Esophagus muscularis mucosa (tissue), 4 donors: ENCODE results near the gene KCNB1. TPM values are rescaled to one million over a fixed set of nuclear protein-coding genes. Genes with fewer than 3 reads are reported as not detected.

ENCODE experiments used
- DNase-seq: peaks from one replicate; pipeline ENCODE4 v3.0.0-alpha.2; 2017; ENCODE audit errors: extremely low spot score
- H3K27ac ChIP-seq, 4 donors: fragments of 200-600 bp; sonication (generic); replicated peaks in 1 of 4; 1 replicate in 3 of 4; 2 replicates in 1 of 4; pipeline ENCODE4 v1.5.1; 2016 to 2019; ENCODE audit warnings: mild to moderate bottlenecking in 1 of 4
- H3K27me3 ChIP-seq, 4 donors: fragments of 200-600 bp; sonication (generic); one replicate each; pipeline versions ENCODE4 v1.5.1 to v1.6.0; 2016 to 2019
- H3K36me3 ChIP-seq, 4 donors: fragments of 200-600 bp; sonication (generic); one replicate each; pipeline ENCODE4 v1.5.1; 2016 to 2019
- H3K4me1 ChIP-seq, 4 donors: fragments of 200-600 bp; sonication (generic); one replicate each; pipeline ENCODE4 v1.5.1; 2016 to 2019
- H3K4me3 ChIP-seq, 4 donors: fragments of 200-600 bp; sonication (generic); 1 replicate in 2 of 4; 2 replicates in 2 of 4; pipeline ENCODE4 v1.5.1; 2016 to 2019; ENCODE audit warnings: mild to moderate bottlenecking in 4 of 4, moderate library complexity in 1 of 4
- H3K9me3 ChIP-seq, 4 donors: fragments of 200-600 bp; sonication (generic); 1 replicate in 3 of 4; 2 replicates in 1 of 4; pipeline ENCODE4 v1.5.1; 2016 to 2019
- CTCF ChIP-seq, 3 experiments: fragments of 200-600 bp in 2 of 3; fragments of 450-650 bp in 1 of 3; sonication (generic) in 2 of 3; IDR thresholded peaks; one replicate each; pipeline ENCODE4 v1.5.1; 2017 to 2019; ENCODE audit warnings: antibody characterized with exemption in 3 of 3, mild to moderate bottlenecking in 2 of 3, moderate library complexity in 1 of 3
- EP300 ChIP-seq: sonication (generic); formaldehyde crosslinking; IDR thresholded peaks from one replicate; pipeline ENCODE4 v1.6.1; 2017; ENCODE audit warnings: antibody characterized with exemption
- POLR2A ChIP-seq: fragments of 450-650 bp; IDR thresholded peaks from one replicate; pipeline ENCODE4 v1.6.1; 2017; ENCODE audit warnings: antibody characterized with exemption, moderate library complexity, mild to moderate bottlenecking, low read depth
- POLR2AphosphoS5 ChIP-seq, 2 donors: sonication (generic); formaldehyde crosslinking; IDR thresholded peaks; one replicate each; pipeline ENCODE4 v1.6.1; 2017; ENCODE audit warnings: antibody characterized with exemption in 2 of 2
- WGBS: methylation state at CpG from one replicate; pipeline ENCODE4 v1.1.5; 2018; 5-methylcytosine and 5-hydroxymethylcytosine counted together
- intact Hi-C: fragments of 100-400 bp; cut with DNase I; formaldehyde crosslinking; loops from one replicate; pipeline ENCODE4 v1.15.1; 2023
- total RNA-seq, 4 donors: library from RNA; depleted of rRNA; stranded (reverse); fragments of >200 nt; gene quantifications; one replicate each; pipeline versions ENCODE4 v1.1.0 to v1.2.1, GENCODE V29; 2016

KCNB1 gene
- total RNA-seq, 4 donors from 2014 or later: 32.3 to 55.5 (median 51.9) TPM

DNA sequence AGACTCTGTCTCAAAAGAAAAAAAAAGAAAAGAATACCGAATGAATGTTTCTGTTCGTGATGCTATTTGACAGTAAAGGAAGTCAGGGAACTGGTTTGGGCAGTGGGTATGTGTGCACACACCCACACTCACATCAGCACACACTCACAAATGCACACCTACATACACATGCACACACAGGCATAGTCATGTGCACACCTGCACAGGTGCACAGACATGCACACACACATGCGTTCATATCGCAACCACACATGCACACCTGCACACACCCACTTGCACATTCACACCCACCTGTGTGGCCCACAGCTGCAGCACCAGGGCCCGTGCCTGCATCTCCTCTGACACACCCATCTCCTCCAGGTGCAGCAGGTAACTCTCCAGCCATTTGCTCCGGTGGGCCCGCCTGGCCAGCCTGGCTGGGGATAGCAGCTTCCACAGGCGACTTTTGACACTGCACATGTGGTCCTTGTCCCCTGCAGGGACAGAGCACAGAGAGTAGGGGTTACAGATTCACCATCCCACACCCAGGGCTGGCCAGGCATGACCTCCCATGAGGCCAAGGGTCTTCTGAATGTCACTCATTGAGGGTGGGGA is 41.4 kb upstream of the KCNB1 start:
- no peaks in the 10 kb centered on the region for H3K9me3 ChIP-seq
- no peak overlapping the region for H3K4me3 ChIP-seq
- no peak overlapping the region for H3K27ac ChIP-seq
- WGBS: 90% methylated on average over 4 of the region's 8 CpGs
- TF ChIP-seq CTCF (IDR thresholded peaks at IDR 0.05): no peak
- no peak for TF ChIP-seq EP300
- TF ChIP-seq POLR2AphosphoS5 (IDR thresholded peaks at IDR 0.05): no peak
- no peak for TF ChIP-seq POLR2A
- DNase-seq: no peak
- no peaks in the 10 kb centered on the region for H3K27me3 ChIP-seq
- peaks cover 0 to 4% (median 0%) of the 10 kb centered on the region in 4 donors for H3K4me1 ChIP-seq
- intact Hi-C loops: no loop called here
- peaks cover 0 to 36% (median 7%) of the 10 kb centered on the region in 4 donors for H3K36me3 ChIP-seq

- TF ChIP-seq EP300 (no peak), CTCF (IDR thresholded peaks at IDR 0.05) (no peak)
- Histone ChIP-seq H3K4me1 (peaks cover 0 to 4% (median 0%) of the 10 kb centered on the region in 4 donors), H3K36me3 (peaks cover 0 to 44% (median 7%) of the 10 kb centered on the region in 4 donors), H3K27ac (peak overlapping the region in 1 of 4 donors; percentile 10), H3K4me3 (no peak overlapping the region), H3K27me3 (no peaks in the 10 kb centered on the region), H3K9me3 (no peaks in the 10 kb centered on the region)
- no peak for DNase-seq
- 93% methylated on average over 4 of the region's 4 CpGs for WGBS
- intact Hi-C loops: no loop called here
These were observed 38.9 kb upstream of the KCNB1 start for GRCh38 chr20:49521356-49521755.

DNA sequence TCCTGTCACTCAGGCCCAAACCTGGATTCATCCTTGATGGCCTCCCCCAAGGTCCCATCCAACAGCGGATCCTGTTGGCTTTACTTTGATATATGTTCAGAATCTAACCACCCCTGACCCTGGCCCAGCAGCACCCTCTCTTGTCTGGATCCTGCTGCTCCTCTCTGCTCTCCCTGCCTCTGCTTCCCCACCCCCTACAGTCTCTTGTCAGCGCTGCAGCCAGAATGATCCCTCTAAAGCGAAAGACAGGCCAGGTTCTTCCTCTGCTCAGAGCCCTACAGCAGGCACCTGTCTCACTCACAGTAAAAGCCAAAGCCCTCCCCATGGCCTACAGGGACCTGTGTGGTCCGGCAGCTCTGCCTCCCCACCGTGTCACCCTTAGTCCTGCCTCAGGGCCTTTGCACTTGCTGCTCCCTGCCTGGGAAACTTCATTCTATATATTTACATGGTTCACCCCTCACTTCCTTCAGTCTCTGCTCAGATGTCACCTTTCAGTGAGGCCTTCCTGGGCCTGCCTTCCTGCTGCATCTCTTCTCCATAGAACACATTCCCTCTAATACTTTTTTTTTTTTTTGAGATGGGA is 37.4 kb upstream of the KCNB1 start:
- H3K4me1 ChIP-seq: peaks cover 0 to 2% (median 0%) of the 10 kb centered on the region in 4 donors
- no peak for DNase-seq
- WGBS: 88% methylated on average over 5 of the region's 5 CpGs
- H3K27me3 ChIP-seq: no peaks in the 10 kb centered on the region
- H3K36me3 ChIP-seq: peaks cover 0 to 40% (median 7%) of the 10 kb centered on the region in 4 donors
- H3K27ac ChIP-seq: no peak overlapping the region
- intact Hi-C loops: no loop called here
- H3K4me3 ChIP-seq: no peak overlapping the region
- TF ChIP-seq POLR2A: no peak
- no peak for TF ChIP-seq CTCF (IDR thresholded peaks at IDR 0.05)
- no peak for TF ChIP-seq EP300
- TF ChIP-seq POLR2AphosphoS5 (IDR thresholded peaks at IDR 0.05): no peak
- H3K9me3 ChIP-seq: no peaks in the 10 kb centered on the region

DNA sequence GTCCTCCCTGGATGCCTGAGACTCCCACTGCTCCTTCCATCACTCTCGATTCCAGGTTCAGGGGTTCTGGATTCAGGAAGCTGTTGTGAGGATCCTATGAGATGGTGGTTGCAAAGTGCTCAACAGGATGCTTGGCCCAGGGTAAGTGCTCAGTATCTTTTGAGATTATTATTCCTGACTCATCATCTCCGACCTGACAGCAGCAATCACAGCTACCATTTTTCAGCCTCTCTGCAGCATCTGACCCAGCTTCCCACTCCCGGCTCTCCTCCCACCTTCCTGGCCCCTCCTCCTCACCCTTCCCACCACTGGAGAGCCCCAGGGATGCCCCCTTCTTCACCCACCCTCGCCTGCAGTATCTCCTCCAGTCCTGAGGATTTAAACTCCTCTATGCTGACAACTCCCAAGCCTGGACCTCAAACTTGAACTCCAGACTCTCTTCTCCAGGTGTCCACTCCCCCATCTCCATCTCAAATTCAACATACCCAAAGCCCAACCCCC is 36.8 kb upstream of the KCNB1 start:
- intact Hi-C loops: no loop called here
- no peak for DNase-seq
- peaks cover 0 to 40% (median 8%) of the 10 kb centered on the region in 4 donors for H3K36me3 ChIP-seq
- H3K9me3 ChIP-seq: no peaks in the 10 kb centered on the region
- no peak for TF ChIP-seq POLR2AphosphoS5 (IDR thresholded peaks at IDR 0.05)
- TF ChIP-seq POLR2A: no peak
- no peak for TF ChIP-seq EP300
- no peak for TF ChIP-seq CTCF (IDR thresholded peaks at IDR 0.05)
- no peak overlapping the region for H3K4me3 ChIP-seq
- 72% methylated on average over 4 of the region's 4 CpGs for WGBS
- no peaks in the 10 kb centered on the region for H3K27me3 ChIP-seq
- no peak overlapping the region for H3K27ac ChIP-seq
- no peaks in the 10 kb centered on the region for H3K4me1 ChIP-seq

DNA sequence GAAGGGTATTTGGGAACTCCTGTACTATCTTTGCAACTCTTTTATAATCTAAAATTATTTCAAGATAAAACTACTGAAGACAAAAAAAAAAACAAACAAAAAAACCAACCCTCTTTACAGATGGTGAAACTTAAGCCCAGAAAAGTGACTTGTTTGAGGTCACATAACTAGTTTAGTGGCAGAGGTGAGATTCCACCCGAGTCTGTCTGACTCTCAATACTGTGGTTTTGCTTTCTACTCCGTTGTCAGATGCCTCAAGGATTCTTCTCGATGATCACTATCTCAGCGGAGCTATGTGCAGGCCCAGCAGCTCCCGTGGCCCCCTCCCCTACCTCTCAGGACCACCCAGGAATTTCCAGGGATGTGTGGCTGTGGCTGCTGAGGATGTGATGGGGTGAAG is 36.1 kb upstream of the KCNB1 start:
- Histone ChIP-seq H3K4me3 (no peak overlapping the region), H3K27ac (no peak overlapping the region), H3K27me3 (no peaks in the 10 kb centered on the region), H3K4me1 (no peaks in the 10 kb centered on the region), H3K36me3 (peaks cover 0 to 39% (median 5%) of the 10 kb centered on the region in 4 donors), H3K9me3 (no peaks in the 10 kb centered on the region)
- intact Hi-C loops: no loop called here
- no peak for DNase-seq
- no peak for TF ChIP-seq POLR2AphosphoS5 (IDR thresholded peaks at IDR 0.05)
- TF ChIP-seq POLR2A: no peak
- no peak for TF ChIP-seq EP300
- no peak for TF ChIP-seq CTCF (IDR thresholded peaks at IDR 0.05)
- 70% methylated on average over 5 of the region's 5 CpGs for WGBS
